Ureter (tissue), 1 donor: Measurements from ENCODE around the gene MEF2B. TPM values are rescaled to one million over a fixed set of nuclear protein-coding genes. Genes with fewer than 3 reads are reported as not detected.

Experiments
- DNase-seq: peaks from one replicate; pipeline ENCODE4 v3.0.0-alpha.2; 2020; ENCODE audit warnings: low spot score
- total RNA-seq: library from RNA; stranded (reverse); gene quantifications from one replicate; pipeline ENCODE4 v1.2.4, GENCODE V29; 2023
- donor health status: DM: yes; HTN: yes; CAD: no.

MEF2B gene
- 4.4 TPM for total RNA-seq

GRCh38 chr19:19170053-19170872 is at the start of gene MEF2B:
MEF2B (minus strand) TSS chr19:19170263; CDS start chr19:19150735, 19,528 bp downstream.
- peak; percentile 71 for DNase-seq

GRCh38 chr19:19218911-19219310 is 48.8 kb upstream of the MEF2B start:
- no peak for DNase-seq

GRCh38 chr19:19217099-19217498 is 47.0 kb upstream of the MEF2B start:
- DNase-seq = no peak

GRCh38 chr19:19215792-19216191 is 45.7 kb upstream of the MEF2B start:
- DNase-seq = no peak

- DNase-seq = no peak
Observed at GRCh38 chr19:19214892-19215291, 44.8 kb upstream of the MEF2B start.

- DNase-seq = no peak
Observed at GRCh38 chr19:19214159-19214490, 44.1 kb upstream of the MEF2B start.

GRCh38 chr19:19213426-19214158 is 43.5 kb upstream of the MEF2B start:
- DNase-seq = no peak

GRCh38 chr19:19212916-19213315 is 42.9 kb upstream of the MEF2B start:
- DNase-seq = no peak

GRCh38 chr19:19211499-19212420 is 41.7 kb upstream of the MEF2B start, which contains the start of gene NCAN:
NCAN (plus strand) TSS chr19:19211958; CDS start chr19:19216954, 4,996 bp downstream.
- no peak for DNase-seq

- DNase-seq = no peak
Observed at GRCh38 chr19:19209372-19209771, 39.3 kb upstream of the MEF2B start.

GRCh38 chr19:19207637-19208572 is 37.8 kb upstream of the MEF2B start:
- DNase-seq = no peak

GRCh38 chr19:19206938-19207337 is 36.9 kb upstream of the MEF2B start:
- DNase-seq = no peak

GRCh38 chr19:19205416-19206410 is 35.6 kb upstream of the MEF2B start:
- DNase-seq = no peak

- DNase-seq = no peak
Observed at GRCh38 chr19:19204181-19204580, 34.1 kb upstream of the MEF2B start.

GRCh38 chr19:19203012-19203856 is 33.2 kb upstream of the MEF2B start, which contains the start of gene NR2C2AP:
NR2C2AP (minus strand) TSS chr19:19203414; CDS start chr19:19203060, 354 bp downstream.
- peak; percentile 93 for DNase-seq

GRCh38 chr19:19202707-19203011 is 32.6 kb upstream of the MEF2B start:
- DNase-seq = no peak

GRCh38 chr19:19201697-19202630 is 31.9 kb upstream of the MEF2B start:
- DNase-seq = no peak

GRCh38 chr19:19193926-19194325 is 23.9 kb upstream of the MEF2B start:
- DNase-seq = no peak
